GM19240 (cell line): Measurements from ENCODE around the gene MTG1.

Experiments used
- DNase-seq: peaks from one replicate; pipeline ENCODE4 v3.0.0; 2011; ENCODE audit warnings: low spot score; ENCODE audit not compliant: insufficient read length

The MTG1 gene

GRCh38 chr10:133394064-133394663 lies at the start of gene MTG1:
MTG1 (plus strand) TSS chr10:133394157; CDS start chr10:133394221, 64 bp downstream.
- peak; percentile 73 for DNase-seq

GRCh38 chr10:133344236-133344635 lies 49.7 kb upstream of the MTG1 start:
- DNase-seq: no peak

GRCh38 chr10:133346413-133346812 lies 47.5 kb upstream of the MTG1 start:
- no peak for DNase-seq

- DNase-seq: no peak
Observed at GRCh38 chr10:133347710-133348517, 46.0 kb upstream of the MTG1 start.

- no peak for DNase-seq
Observed at GRCh38 chr10:133349160-133349568, 44.8 kb upstream of the MTG1 start.

GRCh38 chr10:133349577-133350011 lies 44.4 kb upstream of the MTG1 start:
- no peak for DNase-seq

GRCh38 chr10:133350283-133350949 lies 43.5 kb upstream of the MTG1 start:
- DNase-seq: no peak

- DNase-seq: no peak
Observed at GRCh38 chr10:133350950-133351329, 43.0 kb upstream of the MTG1 start.

- DNase-seq: no peak
Observed at GRCh38 chr10:133351408-133352318, 42.3 kb upstream of the MTG1 start.

- no peak for DNase-seq
Observed at GRCh38 chr10:133353202-133353959, 40.6 kb upstream of the MTG1 start.

GRCh38 chr10:133353988-133354605 lies 39.9 kb upstream of the MTG1 start:
- DNase-seq: no peak

GRCh38 chr10:133354672-133355240 lies 39.2 kb upstream of the MTG1 start:
- no peak for DNase-seq

- no peak for DNase-seq
Observed at GRCh38 chr10:133355266-133355665, 38.7 kb upstream of the MTG1 start.

GRCh38 chr10:133355991-133356390 lies 38.0 kb upstream of the MTG1 start:
- DNase-seq: no peak

GRCh38 chr10:133356549-133357284 lies 37.2 kb upstream of the MTG1 start:
- DNase-seq: no peak

GRCh38 chr10:133357285-133358161 lies 36.4 kb upstream of the MTG1 start, which contains the start of gene FUOM:
FUOM (minus strand) TSS chr10:133358019; CDS start chr10:133358007, 12 bp downstream.
- DNase-seq: peak; percentile 80

- no peak for DNase-seq
Observed at GRCh38 chr10:133358162-133358924, 35.6 kb upstream of the MTG1 start.
